ENCODE results near the gene PTGES3.

DNA sequence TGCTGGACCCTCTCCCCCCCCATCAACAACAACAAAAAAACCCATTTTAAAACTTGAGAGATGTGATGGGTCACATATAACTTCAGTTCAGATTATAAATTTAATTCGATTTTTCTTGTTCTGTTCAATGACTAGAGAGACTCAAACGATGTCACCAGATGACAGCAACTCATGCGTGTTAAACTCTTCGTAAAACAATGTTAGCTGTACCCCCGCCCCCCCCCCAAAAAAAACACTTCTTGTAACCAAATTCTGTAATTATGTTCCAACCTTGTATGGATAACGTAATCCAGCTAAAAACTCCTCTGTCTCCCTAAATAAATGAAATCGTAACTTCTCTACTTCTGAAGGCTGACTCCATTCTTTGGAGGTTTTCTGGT, 37.6 kb upstream of the PTGES3 start:
- TF ChIP-seq, protein P1, sequence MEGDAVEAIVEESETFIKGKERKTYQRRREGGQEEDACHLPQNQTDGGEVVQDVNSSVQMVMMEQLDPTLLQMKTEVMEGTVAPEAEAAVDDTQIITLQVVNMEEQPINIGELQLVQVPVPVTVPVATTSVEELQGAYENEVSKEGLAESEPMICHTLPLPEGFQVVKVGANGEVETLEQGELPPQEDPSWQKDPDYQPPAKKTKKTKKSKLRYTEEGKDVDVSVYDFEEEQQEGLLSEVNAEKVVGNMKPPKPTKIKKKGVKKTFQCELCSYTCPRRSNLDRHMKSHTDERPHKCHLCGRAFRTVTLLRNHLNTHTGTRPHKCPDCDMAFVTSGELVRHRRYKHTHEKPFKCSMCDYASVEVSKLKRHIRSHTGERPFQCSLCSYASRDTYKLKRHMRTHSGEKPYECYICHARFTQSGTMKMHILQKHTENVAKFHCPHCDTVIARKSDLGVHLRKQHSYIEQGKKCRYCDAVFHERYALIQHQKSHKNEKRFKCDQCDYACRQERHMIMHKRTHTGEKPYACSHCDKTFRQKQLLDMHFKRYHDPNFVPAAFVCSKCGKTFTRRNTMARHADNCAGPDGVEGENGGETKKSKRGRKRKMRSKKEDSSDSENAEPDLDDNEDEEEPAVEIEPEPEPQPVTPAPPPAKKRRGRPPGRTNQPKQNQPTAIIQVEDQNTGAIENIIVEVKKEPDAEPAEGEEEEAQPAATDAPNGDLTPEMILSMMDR (conservative IDR thresholded peaks at IDR 0.05 in 1 of 2, IDR thresholded peaks at IDR 0.05 in 1 of 2; ENCODE audit: extremely low read depth in 1 of 2, insufficient read depth in 1 of 2, low read depth in 1 of 2, low read length in 2 of 2), result no peak
- TF ChIP-seq EZH2 (IDR thresholded peaks at IDR 0.05; ENCODE audit: borderline replicate concordance, low read length), result no peak
